ENCODE measurements around the gene KDF1. TPM values are rescaled to one million over a fixed set of nuclear protein-coding genes. Genes with fewer than 3 reads are reported as not detected.
A peak's percentile ranks its signal among the peaks of the same experiment; 100 is the strongest.

The KDF1 gene
- polyA plus RNA-seq, 1 of the 3 experiments (the other 2 are of a cell fraction): not detected

- 39% methylated on average over 3 of the region's 3 CpGs for WGBS (ENCODE audit: low lambda C conversion rate)
- ChIA-PET POLR2A (no interaction called here), CTCF (interaction anchor here (0.9 to 1.2 kb wide), 2 partner anchors 13 to 25 kb away, joined by 3 read pairs; no protein-coding TSS in a partner anchor)
Observed at GRCh38 chr1:26960625-26960966, 328 bp upstream of the KDF1 start.

GRCh38 chr1:26959270-26959669 is 998 bp downstream of the KDF1 start:
- Histone ChIP-seq H3K4me3 (ENCODE audit: low read depth in 2 of 2, low read length in 1 of 2) (no peak overlapping the region), H3K9me2 (no peaks in the 10 kb centered on the region), H3K4me2 (0 out of 2 replicates have a peak overlapping the region, but pooled peaks have one; percentile 33), H2AFZ (ENCODE audit: low read depth) (no peak overlapping the region), H4K20me1 (ENCODE audit: insufficient read depth) (no peaks in the 10 kb centered on the region), H3K27me3 (ENCODE audit: insufficient read depth) (peaks cover 34% of the 10 kb centered on the region), H3K27ac (ENCODE audit: low read depth in 2 of 2, low read length in 1 of 2) (no peak overlapping the region), H3K9me3 (no peaks in the 10 kb centered on the region), H3F3A (replicated peaks; ENCODE audit: insufficient read depth) (peaks cover 13% of the 10 kb centered on the region), H3K36me3 (replicated peaks in 1 of 2; ENCODE audit: control insufficient read depth in 1 of 2, insufficient read depth in 2 of 2, low read length in 1 of 2) (no peaks in the 10 kb centered on the region), H3K79me2 (ENCODE audit: insufficient read depth) (no peaks in the 10 kb centered on the region), H3K9ac (no peak overlapping the region), H3K4me1 (ENCODE audit: control insufficient read depth in 1 of 2, insufficient read depth in 2 of 2, low read depth in 1 of 2, low read length in 1 of 2) (peaks cover 3 to 7% of the 10 kb centered on the region in 2 experiments; a peak in 1 of 4 replicates)
- DNase-seq: no peak
- POLR2A ChIA-PET: no interaction called here
- CTCF ChIA-PET: interaction anchor here (1.0 to 1.7 kb wide), 2 partner anchors 7 to 38 kb away, joined by 3 to 6 read pairs; no protein-coding TSS in a partner anchor
- WGBS (ENCODE audit: low lambda C conversion rate): 43% methylated on average over 13 of the region's 13 CpGs
- TF ChIP-seq FOXJ3 (CRISPR knock-in tag; IDR thresholded peaks at IDR 0.05) (no peak), FOXM1 (IDR thresholded peaks at IDR 0.05; ENCODE audit: low read depth) (no peak), CTCF (IDR thresholded peaks at IDR 0.05) (no peak), SMC3 (IDR thresholded peaks at IDR 0.05; ENCODE audit: low read depth, low read length) (no peak), USF1 (IDR thresholded peaks at IDR 0.05; ENCODE audit: borderline replicate concordance, low read depth) (no peak), ZBTB33 (IDR thresholded peaks at IDR 0.05; ENCODE audit: borderline replicate concordance, low read depth) (no peak), NRF1 (IDR thresholded peaks at IDR 0.05; ENCODE audit: low read depth, low read length) (no peak), MEF2A (IDR thresholded peaks at IDR 0.05; ENCODE audit: borderline replicate concordance, low read depth) (no peak), EP300 (IDR thresholded peaks at IDR 0.05; ENCODE audit: borderline replicate concordance in 1 of 2, low read depth in 1 of 2, low read length in 1 of 2) (no peak), CHD2 (IDR thresholded peaks at IDR 0.05; ENCODE audit: low read length, partially characterized antibody) (no peak), FOSL2 (IDR thresholded peaks at IDR 0.05; ENCODE audit: borderline replicate concordance, low read depth) (no peak), NFIC (IDR thresholded peaks at IDR 0.05; ENCODE audit: borderline replicate concordance) (no peak), ELF1 (IDR thresholded peaks at IDR 0.05) (no peak), EZH2phosphoT487 (IDR thresholded peaks at IDR 0.05; ENCODE audit: borderline replicate concordance, low read depth) (no peak), YY1 (IDR thresholded peaks at IDR 0.05; ENCODE audit: low read depth) (no peak), MXI1 (IDR thresholded peaks at IDR 0.05; ENCODE audit: low read depth, low read length) (no peak)

More at GRCh38 chr1:26960625-26960966, 328 bp upstream of the KDF1 start:
- H3K27me3 ChIP-seq (ENCODE audit: insufficient read depth): peaks cover 34% of the 10 kb centered on the region
- H3K9me3 ChIP-seq: no peaks in the 10 kb centered on the region
- no peak overlapping the region for H2AFZ ChIP-seq (ENCODE audit: low read depth)
- H3K4me1 ChIP-seq (ENCODE audit: control insufficient read depth in 1 of 2, insufficient read depth in 2 of 2, low read depth in 1 of 2, low read length in 1 of 2): peaks cover 3 to 7% of the 10 kb centered on the region in 2 experiments; a peak in 1 of 4 replicates
- no peaks in the 10 kb centered on the region for H3K79me2 ChIP-seq (ENCODE audit: insufficient read depth)
- H4K20me1 ChIP-seq (ENCODE audit: insufficient read depth): no peaks in the 10 kb centered on the region
- DNase-seq: no peak
- TF ChIP-seq ELF1 (IDR thresholded peaks at IDR 0.05) (no peak), GATA2 (CRISPR knock-in tag; IDR thresholded peaks at IDR 0.05) (no peak), IRF3 (IDR thresholded peaks at IDR 0.05; ENCODE audit: low read depth, low read length) (no peak), EZH2phosphoT487 (IDR thresholded peaks at IDR 0.05; ENCODE audit: borderline replicate concordance, low read depth) (no peak), FOXM1 (IDR thresholded peaks at IDR 0.05; ENCODE audit: low read depth) (no peak), RCOR1 (IDR thresholded peaks at IDR 0.05; ENCODE audit: low read length) (no peak), MXI1 (IDR thresholded peaks at IDR 0.05; ENCODE audit: low read depth, low read length) (no peak), RXRA (IDR thresholded peaks at IDR 0.05; ENCODE audit: borderline replicate concordance, low read depth) (no peak), TAF1 (IDR thresholded peaks at IDR 0.05; ENCODE audit: borderline replicate concordance, low read depth, low read length) (no peak), NFIC (IDR thresholded peaks at IDR 0.05; ENCODE audit: borderline replicate concordance) (no peak), FOXJ3 (CRISPR knock-in tag; IDR thresholded peaks at IDR 0.05) (no peak)
- H3K27ac ChIP-seq (ENCODE audit: low read depth in 2 of 2, low read length in 1 of 2): no peak overlapping the region
- no peak overlapping the region for H3K9ac ChIP-seq
- H3K9me2 ChIP-seq: no peaks in the 10 kb centered on the region
- no peaks in the 10 kb centered on the region for H3K36me3 ChIP-seq (replicated peaks in 1 of 2; ENCODE audit: control insufficient read depth in 1 of 2, insufficient read depth in 2 of 2, low read length in 1 of 2)
- H3F3A ChIP-seq (replicated peaks; ENCODE audit: insufficient read depth): peaks cover 13% of the 10 kb centered on the region
- no peak overlapping the region for H3K4me3 ChIP-seq (ENCODE audit: low read depth in 2 of 2, low read length in 1 of 2)
- H3K4me2 ChIP-seq: no peak overlapping the region
